ENCODE data around the gene NDUFS7. TPM values are rescaled to one million over a fixed set of nuclear protein-coding genes. Genes with fewer than 3 reads are reported as not detected.

Gene NDUFS7
- total RNA-seq = 101 and 109 TPM in 2 replicates

DNA sequence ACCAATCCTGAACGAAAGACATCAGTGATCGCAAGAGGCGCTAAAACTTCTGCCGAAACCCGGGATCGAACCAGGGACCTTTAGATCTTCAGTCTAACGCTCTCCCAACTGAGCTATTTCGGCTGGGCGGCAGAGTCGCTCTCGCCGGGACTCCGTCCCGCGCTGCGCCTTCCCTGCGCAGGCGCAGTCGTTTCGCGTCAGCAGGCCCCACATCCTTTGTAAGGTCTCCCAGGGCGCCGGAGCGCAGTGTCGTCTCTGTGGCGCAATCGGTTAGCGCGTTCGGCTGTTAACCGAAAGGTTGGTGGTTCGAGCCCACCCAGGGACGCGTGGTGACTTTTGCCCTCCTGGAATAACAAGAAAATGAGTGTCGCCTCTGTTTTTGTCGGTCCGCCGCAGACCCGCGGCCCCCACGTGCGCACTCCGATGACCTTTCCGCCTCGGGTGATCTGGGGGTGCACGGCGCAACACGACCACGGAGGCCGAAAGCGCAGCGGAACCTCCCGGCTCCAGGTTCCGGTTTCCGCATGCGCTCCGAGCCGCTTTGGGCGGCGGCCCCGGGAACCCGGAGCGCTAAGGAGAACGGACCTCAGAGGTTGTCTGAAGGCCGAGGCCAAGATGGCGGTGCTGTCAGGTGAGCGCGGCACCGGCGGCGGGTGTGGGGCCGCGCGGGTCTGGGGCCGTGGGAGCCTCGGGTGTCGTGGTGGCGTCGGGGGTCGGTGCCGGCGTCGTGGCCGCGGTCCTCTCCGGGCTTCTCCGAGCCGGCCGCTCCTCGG lies at the start of gene NDUFS7:
Gene NDUFS7 (plus strand): TSS at position 596 of the 773 bp plus-strand sequence. CDS start 20 bp downstream, at position 616.
- DNase-seq (ENCODE audit: low read depth) = peak; percentile 66
- peaks cover under 1% of the 10 kb centered on the region for H3K36me3 ChIP-seq (ENCODE audit: control insufficient read depth, insufficient read depth, low read length)
- TF ChIP-seq, protein P1, sequence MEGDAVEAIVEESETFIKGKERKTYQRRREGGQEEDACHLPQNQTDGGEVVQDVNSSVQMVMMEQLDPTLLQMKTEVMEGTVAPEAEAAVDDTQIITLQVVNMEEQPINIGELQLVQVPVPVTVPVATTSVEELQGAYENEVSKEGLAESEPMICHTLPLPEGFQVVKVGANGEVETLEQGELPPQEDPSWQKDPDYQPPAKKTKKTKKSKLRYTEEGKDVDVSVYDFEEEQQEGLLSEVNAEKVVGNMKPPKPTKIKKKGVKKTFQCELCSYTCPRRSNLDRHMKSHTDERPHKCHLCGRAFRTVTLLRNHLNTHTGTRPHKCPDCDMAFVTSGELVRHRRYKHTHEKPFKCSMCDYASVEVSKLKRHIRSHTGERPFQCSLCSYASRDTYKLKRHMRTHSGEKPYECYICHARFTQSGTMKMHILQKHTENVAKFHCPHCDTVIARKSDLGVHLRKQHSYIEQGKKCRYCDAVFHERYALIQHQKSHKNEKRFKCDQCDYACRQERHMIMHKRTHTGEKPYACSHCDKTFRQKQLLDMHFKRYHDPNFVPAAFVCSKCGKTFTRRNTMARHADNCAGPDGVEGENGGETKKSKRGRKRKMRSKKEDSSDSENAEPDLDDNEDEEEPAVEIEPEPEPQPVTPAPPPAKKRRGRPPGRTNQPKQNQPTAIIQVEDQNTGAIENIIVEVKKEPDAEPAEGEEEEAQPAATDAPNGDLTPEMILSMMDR (IDR thresholded peaks at IDR 0.05; ENCODE audit: insufficient read depth, low read length, severe bottlenecking) = peak; percentile 24
- no peaks in the 10 kb centered on the region for H3K27me3 ChIP-seq (ENCODE audit: control insufficient read depth, insufficient read depth, low read length)
- peak within 1 kb of the TSS; percentile 98 for H3K4me3 ChIP-seq (ENCODE audit: low read depth, low read length)
- peak; percentile 43 for FAIRE-seq

DNA sequence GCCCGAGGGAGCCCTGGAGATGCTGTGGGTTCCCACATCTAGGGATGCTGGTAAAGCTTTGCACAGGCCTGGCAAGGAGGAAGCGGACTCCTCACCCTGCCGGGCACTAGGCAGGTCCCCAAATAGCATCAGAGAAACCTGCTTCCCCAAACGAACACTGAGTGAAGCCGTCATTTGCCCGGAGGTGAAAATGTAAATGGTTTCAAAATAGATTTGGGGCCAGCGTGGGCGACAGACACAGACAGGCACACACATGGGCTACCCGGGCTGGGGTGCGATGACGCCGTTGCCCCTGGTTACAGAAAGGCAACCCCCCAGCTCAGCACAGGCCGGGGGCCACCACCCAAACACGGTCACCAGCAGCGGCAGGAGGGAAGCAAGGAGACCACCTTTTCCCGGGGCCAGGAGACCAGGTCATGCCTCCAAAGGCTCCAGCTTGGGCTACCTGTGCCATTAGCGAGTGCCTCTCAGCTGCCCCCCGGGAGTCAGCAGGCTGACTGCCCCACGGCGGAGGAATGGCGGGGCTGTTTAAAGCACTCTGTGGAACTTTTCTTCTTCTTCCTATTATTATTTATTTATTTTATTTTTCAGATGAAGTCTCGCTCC lies 47.5 kb upstream of the NDUFS7 start:
- TF ChIP-seq, protein P1 (IDR thresholded peaks at IDR 0.05; ENCODE audit: insufficient read depth, low read length, severe bottlenecking) = no peak
- Histone ChIP-seq H3K4me3 (ENCODE audit: low read depth, low read length) (no peak overlapping the region), H3K27me3 (ENCODE audit: control insufficient read depth, insufficient read depth, low read length) (peaks cover 2% of the 10 kb centered on the region), H3K36me3 (ENCODE audit: control insufficient read depth, insufficient read depth, low read length) (no peaks in the 10 kb centered on the region)
- FAIRE-seq = no peak
- no peak for DNase-seq (ENCODE audit: low read depth)

DNA sequence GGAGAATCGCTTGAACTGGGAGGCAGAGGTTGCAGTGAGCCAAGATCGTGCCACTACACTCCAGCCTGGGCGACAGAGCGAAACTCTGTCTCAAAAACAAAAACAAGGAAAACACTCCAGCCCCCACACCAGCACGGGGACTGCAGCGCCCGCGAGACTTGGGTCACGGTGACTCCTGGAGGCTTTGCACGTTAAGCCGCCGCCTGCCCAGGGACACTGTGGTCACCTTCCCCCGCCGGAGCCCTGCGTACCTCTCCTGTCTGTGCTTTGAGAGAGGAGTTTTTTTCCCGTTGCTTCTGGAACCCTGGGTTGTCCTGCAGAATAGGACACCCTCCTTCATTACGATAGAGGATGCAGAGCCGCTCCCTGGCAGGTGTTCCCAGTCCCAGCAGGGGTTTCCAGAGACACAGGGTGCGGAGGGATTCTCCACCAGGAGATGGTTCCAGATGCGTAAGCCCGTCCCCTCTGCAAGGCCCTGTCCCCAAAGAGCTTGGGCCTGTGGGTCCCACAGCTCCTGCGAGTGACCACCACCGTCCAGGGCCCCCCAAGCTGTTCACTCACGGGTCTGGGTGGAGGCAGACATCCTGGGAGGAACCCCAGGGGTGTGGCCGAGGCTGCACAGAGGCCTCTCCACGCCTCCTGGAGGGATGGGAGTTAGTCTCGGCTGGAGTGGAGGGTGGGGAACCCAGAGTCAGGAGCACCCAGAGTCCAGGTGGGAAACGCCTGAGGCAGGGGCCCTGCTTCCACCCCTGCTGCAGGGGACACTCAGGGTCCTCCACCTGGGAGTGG lies 42.8 kb upstream of the NDUFS7 start:
- FAIRE-seq = no peak
- Histone ChIP-seq H3K36me3 (ENCODE audit: control insufficient read depth, insufficient read depth, low read length) (no peaks in the 10 kb centered on the region), H3K27me3 (ENCODE audit: control insufficient read depth, insufficient read depth, low read length) (peaks cover 2% of the 10 kb centered on the region), H3K4me3 (ENCODE audit: low read depth, low read length) (no peak overlapping the region)
- DNase-seq (ENCODE audit: low read depth) = no peak
- TF ChIP-seq, protein P1 (IDR thresholded peaks at IDR 0.05; ENCODE audit: insufficient read depth, low read length, severe bottlenecking) = no peak

DNA sequence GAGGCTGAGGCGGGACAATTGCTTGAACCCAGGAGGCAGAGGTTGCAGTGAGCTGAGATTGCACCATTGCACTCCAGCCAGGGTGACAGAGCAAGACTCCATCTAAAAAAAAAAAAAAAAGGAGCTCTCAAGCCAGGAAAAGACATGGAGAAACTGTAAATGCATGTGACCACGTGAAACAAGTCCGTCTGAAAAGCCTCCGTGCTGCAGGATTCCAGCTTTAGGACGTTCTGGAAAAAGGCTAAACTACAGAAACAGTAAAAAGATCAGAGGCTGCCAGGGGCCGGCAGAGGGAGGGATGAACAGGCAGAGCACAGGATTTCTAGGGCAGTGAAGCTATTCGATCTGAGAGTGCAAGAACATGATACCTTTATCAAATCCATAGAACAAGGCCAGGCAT lies 40.7 kb upstream of the NDUFS7 start:
- TF ChIP-seq, protein P1 (IDR thresholded peaks at IDR 0.05; ENCODE audit: insufficient read depth, low read length, severe bottlenecking) = no peak
- Histone ChIP-seq H3K27me3 (ENCODE audit: control insufficient read depth, insufficient read depth, low read length) (peaks cover 2% of the 10 kb centered on the region), H3K4me3 (ENCODE audit: low read depth, low read length) (no peak overlapping the region), H3K36me3 (ENCODE audit: control insufficient read depth, insufficient read depth, low read length) (no peaks in the 10 kb centered on the region)
- FAIRE-seq = no peak
- no peak for DNase-seq (ENCODE audit: low read depth)

DNA sequence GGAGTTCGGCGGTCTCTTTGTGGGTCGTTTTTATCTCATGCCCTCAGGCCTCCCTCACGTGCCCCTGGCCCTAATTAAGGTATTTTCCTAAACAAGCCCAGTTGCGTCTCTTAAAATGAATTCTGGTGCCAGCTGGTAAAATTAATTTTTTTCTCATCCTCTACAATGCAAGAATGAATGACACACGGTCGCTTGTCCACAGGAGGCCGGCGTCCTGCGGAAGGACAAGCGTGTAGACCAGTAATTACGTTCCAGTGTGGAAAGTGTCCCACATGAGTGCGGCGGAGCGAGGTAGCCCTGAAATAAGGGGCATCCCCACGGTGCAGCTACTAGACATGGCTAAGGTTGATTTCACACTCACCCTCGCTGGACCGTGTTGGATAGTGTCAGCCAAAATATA lies 34.5 kb upstream of the NDUFS7 start:
- Histone ChIP-seq H3K27me3 (ENCODE audit: control insufficient read depth, insufficient read depth, low read length) (no peaks in the 10 kb centered on the region), H3K36me3 (ENCODE audit: control insufficient read depth, insufficient read depth, low read length) (no peaks in the 10 kb centered on the region), H3K4me3 (ENCODE audit: low read depth, low read length) (no peak overlapping the region)
- DNase-seq (ENCODE audit: low read depth) (no peak), FAIRE-seq (no peak)
- TF ChIP-seq, protein P1 (IDR thresholded peaks at IDR 0.05; ENCODE audit: insufficient read depth, low read length, severe bottlenecking) = no peak

Data from bronchial epithelial cell (primary cell).